GM23338 (cell line): Measurements from ENCODE around the gene RNF115. TPM values are rescaled to one million over a fixed set of nuclear protein-coding genes. Genes with fewer than 3 reads are reported as not detected.

Experiments
- ATAC-seq: fragments of 200-7000 bp; cut with Tn5 transposase; 3 replicates; pipeline ENCODE4 v1.9.1; 2020
- DNase-seq: peaks from one replicate; pipeline ENCODE4 v3.0.0-alpha.2; 2015; ENCODE audit warnings: low spot score
- H2AFZ ChIP-seq: fragments of 200-600 bp; sonication (generic); 2 replicates; pipeline ENCODE4 v1.8.0; 2016; ENCODE audit warnings: antibody characterized with exemption, mild to moderate bottlenecking, moderate library complexity
- H3F3A ChIP-seq: fragments of 200-600 bp; sonication (generic); replicated peaks from 2 replicates; pipeline ENCODE4 v1.8.0; 2017; ENCODE audit warnings: antibody characterized with exemption, mixed run types, low read depth
- H3K27ac ChIP-seq: fragments of 200-600 bp; sonication (generic); 2 replicates; pipeline ENCODE4 v1.6.1; 2016; ENCODE audit warnings: low read depth
- H3K27me3 ChIP-seq: fragments of 200-600 bp; sonication (generic); 2 replicates; pipeline ENCODE4 v1.8.0; 2016; ENCODE audit warnings: mild to moderate bottlenecking, mixed run types, moderate library complexity; ENCODE audit not compliant: insufficient read depth
- H3K36me3 ChIP-seq: fragments of 200-600 bp; sonication (generic); 2 replicates; pipeline ENCODE4 v1.8.0; 2016; ENCODE audit warnings: mild to moderate bottlenecking; ENCODE audit not compliant: insufficient read depth
- H3K4me1 ChIP-seq: fragments of 200-600 bp; sonication (generic); 2 replicates; pipeline ENCODE4 v1.8.0; 2016; ENCODE audit warnings: mild to moderate bottlenecking, moderate library complexity; ENCODE audit not compliant: insufficient read depth
- H3K4me2 ChIP-seq: fragments of 200-600 bp; sonication (generic); 2 replicates; pipeline ENCODE4 v1.7.1; 2017; ENCODE audit warnings: mixed run types
- H3K4me3 ChIP-seq: fragments of 200-600 bp; sonication (generic); 2 replicates; pipeline ENCODE4 v1.6.1; 2016; ENCODE audit warnings: mixed run types
- H3K79me2 ChIP-seq: fragments of 200-600 bp; sonication (generic); replicated peaks from 2 replicates; pipeline ENCODE4 v1.8.0; 2017; ENCODE audit warnings: mild to moderate bottlenecking; ENCODE audit not compliant: insufficient read depth
- H3K9me2 ChIP-seq: fragments of 200-600 bp; sonication (generic); 2 replicates; pipeline ENCODE4 v1.8.0; 2017; ENCODE audit not compliant: insufficient read depth
- H4K20me1 ChIP-seq: fragments of 200-600 bp; sonication (generic); replicated peaks from 2 replicates; pipeline ENCODE4 v1.8.0; 2017; ENCODE audit warnings: mild to moderate bottlenecking; ENCODE audit not compliant: insufficient read depth
- H3K27ac Mint-ChIP-seq: 2 replicates; pipeline ENCODE4 v1.8.0; 2020; ENCODE audit warnings: inconsistent platforms, mild to moderate bottlenecking, moderate library complexity, mixed read lengths
- H3K27me3 Mint-ChIP-seq: 3 replicates; pipeline ENCODE4 v1.8.0; 2022; ENCODE audit warnings: low read depth, mild to moderate bottlenecking, moderate library complexity, mixed read lengths, inconsistent platforms; ENCODE audit not compliant: insufficient read depth, poor library complexity
- H3K36me3 Mint-ChIP-seq: 3 replicates; pipeline ENCODE4 v1.8.0; 2021; ENCODE audit warnings: low read depth, mild to moderate bottlenecking, inconsistent platforms, moderate library complexity, mixed read lengths
- H3K4me1 Mint-ChIP-seq: 3 replicates; pipeline ENCODE4 v1.8.0; 2020; ENCODE audit warnings: mild to moderate bottlenecking, inconsistent platforms, mixed read lengths
- H3K4me3 Mint-ChIP-seq: 3 replicates; pipeline ENCODE4 v1.8.0; 2021; ENCODE audit warnings: moderate library complexity, mild to moderate bottlenecking, inconsistent platforms, mixed read lengths
- H3K9me3 Mint-ChIP-seq: 3 replicates; pipeline ENCODE4 v1.8.0; 2020; ENCODE audit warnings: moderate library complexity, mild to moderate bottlenecking, inconsistent platforms, mixed read lengths
- CREB1 ChIP-seq: fragments of 250-450 bp; sonication (Bioruptor Pico); IDR thresholded peaks from 2 replicates; pipeline ENCODE4 v1.5.0; 2020; ENCODE audit warnings: low read depth, mild to moderate bottlenecking, moderate library complexity
- JUNB ChIP-seq: IDR thresholded peaks from one replicate; pipeline ENCODE4 v1.6.1; 2016; ENCODE audit warnings: antibody characterized with exemption; ENCODE audit not compliant: unreplicated experiment
- POLR2AphosphoS5 ChIP-seq: IDR thresholded peaks from 2 replicates; pipeline ENCODE4 v1.6.1; 2016; ENCODE audit warnings: antibody characterized with exemption, low read depth
- REST ChIP-seq: IDR thresholded peaks from one replicate; pipeline ENCODE4 v1.6.1; 2018; ENCODE audit warnings: antibody characterized with exemption; ENCODE audit not compliant: unreplicated experiment
- STAT1 ChIP-seq: IDR thresholded peaks from one replicate; pipeline ENCODE4 v1.6.1; 2016; ENCODE audit warnings: antibody characterized with exemption; ENCODE audit not compliant: unreplicated experiment
- ZNF331 ChIP-seq: fragments of 250-450 bp; sonication (Bioruptor Pico); IDR thresholded peaks from 2 replicates; pipeline ENCODE4 v1.5.0; 2020; ENCODE audit warnings: low read depth, mild to moderate bottlenecking, moderate library complexity
- ZNF462 ChIP-seq: fragments of 250-450 bp; sonication (Bioruptor Pico); IDR thresholded peaks from 2 replicates; pipeline ENCODE4 v1.5.0; 2020; ENCODE audit warnings: mild to moderate bottlenecking, moderate library complexity
- polyA plus RNA-seq: library from polyadenylated mRNA; unstranded; fragments of >200 nt; fragmentation: Nextera tagmentation; extraction: Ambion mirVana; gene quantifications from 2 replicates; pipeline ENCODE4 v1.2.1, GENCODE V29; 2016
- total RNA-seq: library from RNA; depleted of rRNA; stranded (reverse); fragments of >200 nt; shearing (Covaris generic); gene quantifications from 2 replicates; pipeline ENCODE4 v1.2.3, GENCODE V29; 2014

RNF115 gene
- total and polyA plus RNA-seq, 2 experiments from 2014 or later, result 10.6 to 10.9 TPM

- no peak for ATAC-seq
These were observed 19.1 kb upstream of the RNF115 start for GRCh38 chr1:145843031-145843430.

GRCh38 chr1:145837656-145838055 is 13.8 kb upstream of the RNF115 start:
- Histone ChIP-seq H3K27me3 (no peaks in the 10 kb centered on the region), H3K9me2 (no peaks in the 10 kb centered on the region), H3K36me3 (peaks cover 62% of the 10 kb centered on the region), H3K4me1 (no peaks in the 10 kb centered on the region), H3F3A (peaks cover 3% of the 10 kb centered on the region; the same call in 1 of the 2 replicates), H3K79me2 (no peaks in the 10 kb centered on the region), H2AFZ (no peak overlapping the region), H3K27ac (no peak overlapping the region), H3K4me2 (no peak overlapping the region), H3K4me3 (no peak overlapping the region), H4K20me1 (no peaks in the 10 kb centered on the region; the same call in 1 of the 2 replicates)
- DNase-seq (no peak), ATAC-seq (no peak)
- Mint-ChIP-seq H3K4me1 (no peaks in the 10 kb centered on the region), H3K4me3 (no peak overlapping the region), H3K27ac (no peak overlapping the region), H3K27me3 (no peaks in the 10 kb centered on the region), H3K9me3 (no peaks in the 10 kb centered on the region), H3K36me3 (peaks cover 79% of the 10 kb centered on the region)
- no peak for TF ChIP-seq POLR2AphosphoS5
- no peak for TF ChIP-seq ZNF462
- no peak for TF ChIP-seq JUNB
- no peak for TF ChIP-seq STAT1
- no peak for TF ChIP-seq ZNF331 (CRISPR knock-in tag)
- no peak for TF ChIP-seq CREB1 (CRISPR knock-in tag)

More at GRCh38 chr1:145843031-145843430, 19.1 kb upstream of the RNF115 start:
- no peak overlapping the region for H3K27ac Mint-ChIP-seq
- H3K27me3 Mint-ChIP-seq, result no peaks in the 10 kb centered on the region
- H3K4me3 Mint-ChIP-seq, result no peak overlapping the region
- Histone ChIP-seq H3K9me2 (no peaks in the 10 kb centered on the region), H2AFZ (no peak overlapping the region), H3K4me3 (no peak overlapping the region), H3K27ac (no peak overlapping the region), H3K27me3 (no peaks in the 10 kb centered on the region), H3K36me3 (peaks cover 30% of the 10 kb centered on the region), H3K79me2 (no peaks in the 10 kb centered on the region), H3K4me1 (no peaks in the 10 kb centered on the region; the same call in 1 of the 2 replicates), H3K4me2 (no peak overlapping the region), H3F3A (peaks cover 13% of the 10 kb centered on the region), H4K20me1 (no peaks in the 10 kb centered on the region; the same call in 1 of the 2 replicates)
- peaks cover 45% of the 10 kb centered on the region for H3K36me3 Mint-ChIP-seq
- H3K4me1 Mint-ChIP-seq, result peaks cover 5% of the 10 kb centered on the region; the same call in 1 of the 3 replicates
- no peak for TF ChIP-seq REST
- no peak for DNase-seq
- H3K9me3 Mint-ChIP-seq, result no peaks in the 10 kb centered on the region
